NOMO-1 treated with dmso at 0.1 percent for 144 hours (cell line): ENCODE data around the gene CFAP73.

Experiments used
- DNase-seq: peaks from one replicate; lab custom pipeline; 2025; ENCODE audit not compliant: unreplicated experiment; lab: John Stamatoyannopoulos, UW

Gene CFAP73

DNA sequence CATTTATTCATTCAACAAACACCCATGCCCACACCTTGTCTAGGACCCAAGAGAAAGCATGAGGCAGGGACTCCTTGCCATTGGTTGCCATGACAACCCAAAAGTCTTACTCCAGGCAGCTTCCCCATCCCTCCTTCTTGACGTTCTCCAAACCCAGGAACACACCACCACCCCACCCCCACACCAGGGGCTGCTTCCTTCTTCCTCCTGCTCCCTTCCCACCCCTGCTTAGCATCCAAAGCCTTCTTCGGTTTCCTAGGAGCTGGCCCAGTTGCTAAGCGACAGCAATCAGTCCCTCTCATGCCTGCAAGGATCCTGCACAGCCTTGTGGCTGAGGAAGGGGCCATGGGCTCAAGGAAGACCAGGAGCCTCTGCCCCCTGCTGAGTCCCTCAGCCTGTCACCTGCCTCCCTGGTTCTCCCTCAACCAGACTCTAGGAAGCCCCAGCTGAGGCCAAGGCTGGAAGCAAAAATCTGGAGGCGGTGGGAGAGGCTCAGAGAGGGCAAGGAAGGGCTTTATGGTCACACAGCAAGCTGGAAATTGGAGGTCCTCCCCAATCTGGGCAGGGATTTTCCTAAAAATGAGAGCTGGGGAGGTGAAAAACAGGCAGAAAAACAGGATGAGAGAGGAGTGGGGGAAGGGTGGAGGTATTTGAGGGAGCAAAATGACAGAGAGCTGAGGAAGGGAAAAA, 29.4 kb upstream of the CFAP73 start:
- DNase-seq, result no peak

DNA sequence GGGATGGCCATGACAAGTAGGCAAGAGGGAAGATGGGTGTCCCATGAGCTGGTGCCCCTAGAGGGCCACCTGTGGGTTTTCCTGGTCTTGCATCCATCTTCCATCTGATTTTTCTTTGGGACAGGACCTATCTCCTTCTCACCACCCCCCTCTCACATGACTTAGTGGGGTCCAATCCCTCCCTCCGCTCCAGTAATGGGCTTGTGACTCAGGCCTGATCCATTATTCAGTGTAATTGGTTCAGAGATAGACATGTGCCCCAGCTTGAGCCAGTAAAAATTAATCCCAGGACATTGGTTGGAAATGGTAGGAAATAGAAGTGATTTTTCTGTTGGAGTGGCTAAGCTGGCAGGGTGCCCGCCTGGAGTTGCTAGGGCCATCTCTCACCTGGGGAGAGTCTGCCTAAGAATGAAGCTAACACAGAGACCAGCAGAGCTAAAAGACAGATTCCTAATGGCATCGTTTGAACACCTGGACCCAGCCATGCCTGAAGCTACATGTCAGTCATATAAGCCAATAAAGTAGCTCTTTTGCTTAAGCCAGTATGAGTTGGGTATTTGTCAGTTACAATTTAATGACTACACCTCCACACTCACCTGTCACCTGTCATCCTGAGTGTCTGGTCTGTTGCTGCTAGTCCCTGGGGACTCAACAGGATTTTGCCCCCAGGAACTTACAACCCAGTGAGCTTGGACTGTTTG, 28.7 kb upstream of the CFAP73 start:
- DNase-seq, result no peak

DNA sequence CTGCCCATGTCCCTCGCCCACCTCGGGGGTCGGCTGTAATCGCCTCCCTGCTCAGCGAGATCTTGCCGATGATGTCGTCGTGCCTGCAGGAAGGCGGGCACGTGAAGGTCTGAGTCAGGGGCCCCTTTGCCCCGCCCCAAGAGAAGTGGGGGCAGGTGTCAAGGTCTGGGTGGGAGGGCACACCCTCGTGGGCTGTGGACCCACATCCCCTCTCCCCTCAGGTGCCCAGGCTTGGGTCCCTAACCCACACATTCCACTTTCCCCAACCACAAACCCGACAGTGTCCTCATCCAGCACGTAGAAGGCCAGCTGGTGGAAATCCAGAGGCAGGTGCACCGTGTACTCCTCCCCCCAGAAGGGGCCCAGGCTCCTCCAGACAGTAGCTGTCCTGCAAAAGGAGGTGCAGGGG, 21.7 kb upstream of the CFAP73 start:
- DNase-seq, result no peak

DNA sequence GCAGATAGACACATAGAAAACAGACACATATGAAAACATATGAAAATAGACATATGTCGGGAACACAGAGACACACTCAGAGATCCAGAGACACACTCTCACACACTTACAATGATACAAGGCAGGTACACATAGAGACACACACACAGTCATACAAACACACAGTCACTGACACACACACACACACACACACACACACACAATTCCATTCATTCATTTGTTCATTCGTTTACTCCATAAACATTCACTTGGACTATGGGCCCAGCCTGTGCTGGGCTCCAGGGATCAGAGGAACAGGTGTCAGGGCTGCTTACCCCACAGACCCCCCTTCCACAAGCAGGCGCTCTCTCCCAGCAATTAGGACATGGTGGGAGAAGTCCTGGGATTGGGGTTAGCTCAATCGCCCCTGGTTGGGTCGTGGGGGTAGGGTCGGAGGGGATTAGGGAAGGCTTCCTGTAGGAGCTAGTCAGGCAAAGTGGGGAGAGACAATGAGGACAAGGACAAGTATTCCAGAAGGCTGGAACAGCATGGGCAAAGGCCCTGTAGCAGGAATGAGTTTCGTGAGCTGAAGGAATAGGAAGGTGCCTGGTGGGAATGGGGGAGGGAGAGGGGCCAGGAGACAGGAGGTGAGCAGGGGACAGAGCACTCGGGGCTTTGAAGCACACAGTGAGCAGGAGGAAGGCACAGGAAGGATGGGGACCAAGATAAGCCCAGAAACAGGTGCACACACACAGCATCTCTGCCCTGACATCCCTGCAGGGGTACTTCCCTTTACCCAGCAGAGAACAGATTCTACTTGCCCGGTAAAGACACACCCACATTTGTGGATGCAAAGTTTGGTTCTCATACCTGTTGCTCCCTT, 20.5 kb upstream of the CFAP73 start:
- DNase-seq, result no peak

DNA sequence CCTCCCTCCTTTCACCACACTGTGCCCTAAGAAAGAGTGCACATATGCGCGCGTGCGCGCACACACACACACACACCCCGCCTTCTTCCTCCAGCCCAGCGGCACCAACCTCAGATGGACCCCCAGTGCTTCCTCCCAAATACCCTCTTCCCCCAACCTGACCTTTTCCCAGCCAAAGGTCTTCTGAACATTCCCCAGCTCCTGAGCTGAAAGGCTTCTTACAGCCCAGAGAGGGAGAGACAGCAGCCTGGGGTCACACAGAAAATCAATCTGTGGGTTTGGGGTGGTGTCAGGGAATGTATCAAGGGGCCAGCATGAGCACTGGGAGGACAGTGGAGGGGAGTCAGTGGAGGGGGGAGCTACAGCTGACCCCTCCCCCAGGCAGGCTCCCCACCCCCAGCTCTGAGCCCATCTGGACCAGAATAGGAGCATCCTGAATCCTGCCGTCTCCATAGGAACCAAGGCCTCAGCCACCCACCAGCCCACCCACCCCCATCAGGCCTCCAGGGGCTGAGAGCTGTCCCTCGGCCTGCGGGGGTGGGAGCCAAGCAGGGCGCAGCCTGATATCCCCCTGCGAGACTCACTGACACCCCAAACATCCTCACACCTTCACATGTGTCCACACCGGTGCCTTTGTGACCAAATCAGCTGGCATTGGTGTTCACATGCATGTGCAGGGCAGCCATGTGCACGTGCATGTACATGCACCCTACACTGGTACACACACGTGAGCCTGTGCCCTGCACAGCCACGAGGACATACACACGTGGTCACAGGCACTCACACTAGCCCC, 19.7 kb upstream of the CFAP73 start:
- DNase-seq, result no peak

DNA sequence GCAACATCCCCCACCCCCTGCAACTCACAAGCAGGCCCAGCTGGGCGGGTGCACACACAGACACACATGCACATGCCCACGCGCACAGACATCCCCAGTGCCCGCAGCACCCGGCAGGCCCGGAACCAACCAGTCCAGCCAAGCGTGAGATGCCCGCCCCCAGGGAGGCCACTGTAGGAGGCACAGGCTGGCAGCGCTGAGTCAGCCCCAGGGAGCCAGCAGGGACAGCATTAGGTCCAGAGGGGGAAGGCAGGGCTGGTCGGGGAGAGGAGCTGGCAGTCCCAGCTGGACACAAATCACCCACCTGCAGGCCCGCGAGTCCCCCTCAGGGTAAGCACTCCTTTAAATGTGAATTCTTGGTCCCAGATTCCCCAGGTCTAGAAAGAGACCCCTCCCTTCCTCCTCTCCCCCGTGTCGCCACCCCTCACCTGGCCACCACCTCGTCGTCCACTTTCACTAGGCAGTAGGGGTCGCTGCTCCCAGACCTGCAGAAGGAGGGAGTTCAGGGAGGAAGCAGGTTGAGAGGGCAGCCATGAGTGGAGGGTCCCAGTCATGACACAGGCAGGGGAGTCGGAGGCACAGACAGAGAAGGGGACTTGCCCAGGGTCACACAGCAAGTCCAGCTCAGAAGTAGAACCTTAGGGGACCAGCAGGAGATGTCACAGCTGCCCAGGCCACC, 18.9 kb upstream of the CFAP73 start:
- DNase-seq, result no peak

DNA sequence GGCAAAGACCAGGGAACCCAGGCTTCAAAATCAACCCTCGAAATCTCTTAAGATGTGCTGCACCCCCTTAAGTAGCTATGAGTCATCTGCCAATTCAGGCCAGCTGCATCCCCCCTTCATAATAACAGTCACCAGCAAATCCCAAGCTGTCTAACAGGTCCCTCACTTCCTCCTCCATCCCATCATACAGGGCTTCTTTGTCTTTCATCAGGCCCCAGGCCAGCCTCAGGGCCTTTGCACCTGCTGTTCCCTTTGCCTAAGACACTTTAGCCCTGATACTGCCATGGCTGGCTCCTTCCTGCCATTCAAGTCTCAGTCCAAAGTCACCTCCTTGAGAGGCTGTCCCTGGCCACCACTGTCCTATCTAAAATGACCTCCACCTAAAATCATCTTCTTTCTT, 18.0 kb upstream of the CFAP73 start:
- DNase-seq, result no peak

DNA sequence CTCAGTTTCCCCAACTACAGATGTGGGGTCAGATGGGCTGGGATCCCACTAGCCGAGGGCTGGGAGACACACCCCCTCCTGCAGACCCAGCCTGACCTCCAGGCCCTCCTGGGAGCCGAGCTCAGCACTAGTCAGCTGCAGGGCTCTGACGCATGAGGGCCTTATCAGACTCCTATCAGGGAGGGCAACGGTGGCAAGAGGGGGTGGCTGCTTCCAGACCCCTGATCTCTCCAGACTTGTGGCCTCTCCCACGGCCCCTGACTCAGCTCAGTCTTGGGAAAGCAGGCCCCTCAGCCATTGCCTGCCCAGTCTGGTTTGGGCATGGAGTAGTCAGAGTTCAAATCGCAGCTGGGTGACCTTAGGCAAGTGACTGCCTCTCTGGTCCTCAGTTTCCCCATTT, 16.5 kb upstream of the CFAP73 start:
- DNase-seq, result no peak

DNA sequence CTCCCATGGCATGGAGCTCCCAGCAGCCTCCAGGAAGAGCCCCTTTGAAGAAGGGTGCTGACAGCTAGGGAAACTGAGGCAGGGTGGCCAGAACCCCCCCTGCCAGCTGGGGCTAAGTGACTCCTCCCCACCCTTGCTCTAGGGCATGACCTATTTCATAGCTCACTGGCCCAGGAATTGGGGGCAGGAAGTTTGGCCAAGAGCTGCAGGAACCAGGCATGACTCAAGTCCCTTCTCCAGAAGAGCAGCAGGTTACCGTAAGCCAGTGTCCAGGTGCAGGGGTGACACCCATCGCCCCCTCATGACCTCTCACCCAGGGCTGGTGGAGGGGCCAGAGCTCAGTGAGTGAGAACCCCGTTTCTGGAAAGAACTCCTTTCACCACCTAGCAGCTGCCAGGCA, 15.9 kb upstream of the CFAP73 start:
- DNase-seq, result no peak

DNA sequence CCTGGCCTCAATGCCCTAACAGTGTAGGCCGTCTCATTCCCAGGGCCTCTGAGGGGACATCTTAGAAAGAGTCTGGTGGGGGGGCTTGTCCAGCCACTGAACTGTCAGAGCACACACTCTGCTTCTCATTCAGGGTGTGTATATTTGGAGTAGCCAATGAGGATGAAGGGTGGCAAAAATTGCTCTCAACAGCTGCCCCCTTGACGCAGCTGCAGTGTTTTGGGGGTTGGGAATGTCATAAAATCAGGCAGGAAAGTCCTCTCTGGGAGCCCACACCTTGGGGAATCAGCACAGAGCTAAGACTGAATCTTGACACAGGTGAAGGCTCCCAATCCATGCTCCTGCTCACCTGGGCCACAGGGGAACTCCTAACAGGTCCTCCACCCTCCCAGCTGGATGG, 15.5 kb upstream of the CFAP73 start:
- no peak for DNase-seq

DNA sequence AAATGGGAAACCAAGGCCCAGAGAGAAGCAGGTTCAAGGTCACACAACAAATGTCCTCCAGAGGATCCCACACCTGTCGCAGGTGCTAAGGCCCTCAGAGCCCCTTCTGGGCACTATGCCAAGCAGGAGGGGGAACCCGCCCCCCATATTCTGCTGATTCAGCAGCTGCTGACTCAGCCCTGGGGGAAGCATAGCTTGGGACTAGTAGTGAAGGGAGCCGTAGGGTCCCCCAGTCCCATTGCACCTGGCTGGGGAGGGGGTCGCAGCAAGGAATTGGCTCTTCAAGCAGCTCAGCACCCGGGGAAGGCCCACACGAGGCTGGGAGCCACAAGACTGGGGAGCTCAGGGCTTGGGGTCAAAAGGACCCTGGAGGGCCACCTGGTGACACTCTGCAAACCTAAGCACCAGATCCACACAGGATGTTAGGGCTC, 15.0 kb upstream of the CFAP73 start:
- no peak for DNase-seq

DNA sequence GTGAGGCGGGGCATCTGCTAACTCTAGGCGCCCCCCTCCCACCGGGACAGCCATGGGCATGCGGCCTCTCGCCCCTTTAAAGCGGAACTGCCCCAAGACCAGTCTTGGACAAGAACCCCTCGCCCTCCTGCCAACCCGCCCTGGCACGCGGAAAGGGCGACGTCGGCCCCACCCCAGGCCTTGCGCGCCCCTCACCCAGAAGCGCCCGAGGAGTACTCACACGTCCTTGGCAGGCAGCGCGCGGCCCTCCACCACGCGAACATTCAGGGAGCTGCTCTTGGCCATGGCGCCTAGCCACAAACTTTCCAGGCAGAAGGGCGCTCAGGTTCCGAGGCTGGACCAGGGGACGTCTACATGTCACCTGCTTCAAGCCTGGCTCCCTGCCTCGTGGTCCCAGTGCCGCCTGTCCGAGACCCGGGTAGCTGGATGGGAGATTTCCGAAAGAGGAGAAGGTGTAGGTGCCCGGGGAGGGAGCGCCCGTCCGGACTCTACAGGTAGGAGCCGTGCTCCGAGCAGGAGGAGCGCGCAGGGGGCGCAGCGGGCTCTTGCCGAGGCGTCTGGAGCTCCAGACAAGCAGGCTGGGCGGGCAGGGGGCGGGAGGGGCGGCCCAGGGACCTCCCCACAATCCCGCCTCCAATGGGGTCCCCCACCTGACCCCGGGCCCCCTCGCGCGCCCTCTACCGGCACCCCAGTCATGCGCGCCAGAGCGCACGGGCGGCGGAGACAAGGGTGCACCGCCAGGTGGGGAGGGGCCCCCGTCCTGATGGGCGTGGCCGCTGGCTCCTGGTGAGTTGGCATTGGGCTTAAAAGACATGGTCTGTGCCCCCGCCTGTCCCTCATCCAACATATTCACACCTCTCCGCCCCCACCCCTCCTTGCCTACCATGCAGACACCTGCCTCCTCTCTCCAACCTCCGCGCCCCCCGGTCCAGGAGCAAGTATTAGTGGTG, 14.1 kb upstream of the CFAP73 start, which contains the start of gene RASAL1:
Gene RASAL1 (minus strand): TSS at position 584 of the 950 bp plus-strand sequence. CDS start 299 bp downstream, at position 285.
- DNase-seq, result no peak

DNA sequence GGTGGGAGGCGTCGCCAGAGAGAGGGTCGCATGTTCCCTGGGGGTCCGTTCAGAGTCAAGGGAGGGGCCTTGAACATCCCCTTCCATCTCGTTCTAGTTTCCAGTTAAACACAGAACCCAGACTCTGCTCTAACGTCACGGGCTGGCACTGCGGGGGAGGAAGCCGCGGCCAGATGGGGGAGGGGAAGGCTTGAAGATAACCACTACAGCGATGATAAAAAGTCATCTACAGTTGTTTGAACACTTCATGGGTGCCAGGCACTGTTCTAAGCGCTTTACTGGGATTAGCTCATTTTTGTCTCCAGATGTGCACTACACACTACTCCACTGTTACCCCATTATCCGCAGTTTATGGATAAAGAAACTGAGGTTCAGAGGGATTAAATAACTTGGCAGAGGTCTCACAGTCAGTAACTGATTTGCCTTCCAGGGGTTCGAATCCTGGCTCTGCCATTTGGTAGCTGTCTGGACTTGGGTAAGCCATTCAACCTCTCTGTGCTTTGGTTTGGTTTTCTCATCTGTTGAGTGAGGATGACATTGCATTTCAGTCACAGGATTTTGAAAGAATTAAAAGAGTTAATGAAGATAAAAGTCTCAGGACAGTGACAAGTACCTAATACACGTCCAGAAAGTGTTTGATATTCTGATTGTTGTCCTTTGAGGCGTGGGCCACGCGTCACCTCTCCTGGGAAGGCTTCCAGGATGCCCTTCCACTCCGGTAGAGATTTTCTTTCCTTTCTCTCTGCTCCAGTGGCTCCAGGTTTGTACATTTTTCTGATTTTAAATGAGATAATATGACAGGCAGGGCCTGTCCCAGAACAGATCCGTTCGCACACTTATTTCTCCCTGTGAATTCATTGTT, 13.2 kb upstream of the CFAP73 start:
- DNase-seq, result no peak

DNA sequence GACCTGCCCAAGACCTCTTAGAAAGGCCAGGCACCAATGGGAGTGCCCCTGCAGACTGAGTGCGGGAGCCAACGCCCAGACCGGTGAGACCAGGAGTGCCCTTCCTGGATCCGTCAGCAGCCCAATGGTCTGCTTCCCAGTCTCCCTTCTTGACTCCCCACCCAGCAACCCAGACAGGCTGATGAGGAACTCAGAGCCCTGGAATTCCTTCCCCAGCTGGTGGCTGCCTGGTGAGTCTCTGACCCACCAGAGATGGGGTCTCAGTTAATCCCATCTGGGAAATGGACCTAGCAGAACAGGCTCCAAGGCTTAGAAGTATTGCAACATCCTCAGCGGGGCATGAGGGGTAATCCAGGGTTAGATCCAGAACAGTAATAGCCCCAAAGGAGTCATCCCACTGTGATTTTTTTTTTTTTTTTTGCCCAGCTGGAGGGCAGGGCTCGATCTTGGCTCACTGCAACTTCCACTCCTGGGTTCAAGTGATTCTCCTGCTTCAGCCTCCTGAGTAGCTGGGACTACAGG, 12.5 kb upstream of the CFAP73 start:
- no peak for DNase-seq

DNA sequence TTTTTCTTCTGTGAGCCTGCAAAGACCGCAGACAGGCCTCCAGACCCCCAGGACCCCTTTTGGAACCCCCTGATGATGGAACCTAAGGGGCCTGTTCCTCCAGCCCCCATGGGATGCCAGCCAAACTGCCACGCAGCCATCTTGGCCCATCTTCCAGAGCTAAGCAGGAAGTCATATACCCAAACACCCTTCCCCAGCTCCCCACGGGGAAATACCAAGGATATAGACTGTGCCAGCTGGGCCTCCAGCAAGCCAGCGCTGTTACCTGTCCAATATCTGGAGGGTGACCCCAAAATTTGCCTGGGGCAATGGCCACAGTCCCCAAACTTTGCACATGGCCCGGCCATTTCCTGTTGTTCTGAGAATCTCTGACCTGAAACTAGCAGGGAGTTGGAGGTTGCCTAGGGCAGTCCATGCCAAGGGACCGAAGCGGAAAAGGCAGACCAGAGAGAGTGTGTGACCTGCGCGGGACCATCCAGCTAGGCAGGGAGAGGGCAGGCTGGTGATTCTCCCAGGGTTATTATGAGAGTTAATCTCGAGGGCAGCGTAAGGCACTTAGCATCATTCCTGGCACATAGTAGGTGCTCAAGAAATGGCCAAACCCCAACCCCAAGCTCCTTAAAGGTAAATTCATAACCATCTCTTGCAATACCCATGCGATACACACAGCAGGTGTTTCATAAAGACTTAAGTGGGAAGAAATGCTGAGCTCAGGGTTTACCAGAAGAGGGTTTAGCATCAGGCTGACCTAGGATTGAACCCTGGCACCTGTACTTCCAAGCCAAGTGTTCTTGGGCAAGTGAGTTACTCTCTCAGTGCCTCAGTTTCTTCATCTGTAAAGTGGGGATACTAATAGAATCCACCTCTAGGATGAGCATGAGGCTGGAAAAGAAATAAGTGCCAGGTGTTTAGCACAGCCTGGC, 11.4 kb upstream of the CFAP73 start:
- no peak for DNase-seq

DNA sequence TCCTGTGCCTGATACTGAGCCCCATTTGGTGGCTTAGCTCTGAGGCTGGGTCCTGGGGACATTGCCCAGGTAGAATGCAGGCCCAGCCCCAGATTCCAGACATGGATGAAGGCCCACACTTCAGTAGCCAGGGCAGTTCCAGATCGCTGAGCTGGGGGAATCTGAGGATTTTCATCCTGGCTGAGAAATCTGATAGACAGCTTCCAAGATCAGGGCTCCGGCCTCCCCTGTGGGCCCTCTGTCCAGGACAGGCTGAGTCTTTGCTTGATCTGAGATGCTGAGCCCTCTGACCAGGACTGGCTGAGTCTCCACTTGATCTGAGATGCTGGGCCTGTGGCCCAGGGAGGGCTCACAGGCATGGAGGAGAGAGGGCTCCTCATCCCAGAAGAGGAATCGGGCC, 10.7 kb upstream of the CFAP73 start:
- DNase-seq, result no peak

DNA sequence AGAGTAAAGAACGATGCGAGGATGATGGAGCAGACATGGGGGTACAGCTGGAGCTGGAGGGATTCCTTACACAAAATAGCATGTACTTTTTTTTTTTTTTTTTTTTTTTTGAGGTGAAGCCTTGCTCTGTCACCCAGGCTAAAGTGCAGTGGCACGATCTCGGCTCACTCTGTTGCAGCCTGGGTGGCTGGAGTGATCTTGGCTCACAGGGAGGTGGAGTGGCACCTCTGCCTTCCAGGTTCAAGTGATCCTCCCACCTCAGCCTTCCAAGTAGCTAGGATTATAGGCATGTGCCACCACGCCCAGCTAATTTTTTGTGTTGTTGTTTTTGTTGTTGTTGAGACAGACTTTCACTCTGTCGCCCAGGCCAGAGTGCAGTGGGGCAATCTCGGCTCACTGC, 8.8 kb upstream of the CFAP73 start:
- no peak for DNase-seq
